Measurements from ENCODE around the gene SPACA5B.
"Not testable (repeated sequence)": the region's sequence is repeated elsewhere in the genome, so short reads cannot be mapped to it uniquely, and the experiment has no call there.

The SPACA5B gene

GRCh38 chrX:48156014-48156413 lies 25.6 kb downstream of the SPACA5B start:
- H3K36me3 Mint-ChIP-seq (ENCODE audit: low read depth): no peaks in the 10 kb centered on the region
- no peaks in the 10 kb centered on the region for H3K9me3 Mint-ChIP-seq
- H3K27me3 Mint-ChIP-seq: no peaks in the 10 kb centered on the region
- no peaks in the 10 kb centered on the region for H3K4me1 Mint-ChIP-seq (ENCODE audit: low read depth)
- H3K4me3 Mint-ChIP-seq: no peak overlapping the region
- no peak overlapping the region for H3K27ac Mint-ChIP-seq

GRCh38 chrX:48165241-48165640 lies 34.8 kb downstream of the SPACA5B start:
- Mint-ChIP-seq H3K27me3 (no peaks in the 10 kb centered on the region), H3K4me1 (ENCODE audit: low read depth) (no peaks in the 10 kb centered on the region), H3K4me3 (no peak overlapping the region), H3K27ac (no peak overlapping the region), H3K9me3 (no peaks in the 10 kb centered on the region), H3K36me3 (ENCODE audit: low read depth) (no peaks in the 10 kb centered on the region)

- H3K36me3 Mint-ChIP-seq (ENCODE audit: low read depth); H3K4me1 Mint-ChIP-seq (ENCODE audit: low read depth); H3K9me3 Mint-ChIP-seq; H3K4me3 Mint-ChIP-seq; H3K27me3 Mint-ChIP-seq; H3K27ac Mint-ChIP-seq: not testable (repeated sequence)
These were observed 35.9 kb downstream of the SPACA5B start for GRCh38 chrX:48166322-48166721.

- Mint-ChIP-seq H3K4me3 (no peak overlapping the region), H3K27me3 (no peaks in the 10 kb centered on the region), H3K36me3 (ENCODE audit: low read depth) (no peaks in the 10 kb centered on the region), H3K9me3 (no peaks in the 10 kb centered on the region), H3K27ac (no peak overlapping the region), H3K4me1 (ENCODE audit: low read depth) (no peaks in the 10 kb centered on the region)
These were observed 49.3 kb downstream of the SPACA5B start for GRCh38 chrX:48179691-48180090.

GRCh38 chrX:48180811-48181210 lies 50.4 kb downstream of the SPACA5B start:
- no peak overlapping the region for H3K27ac Mint-ChIP-seq
- no peaks in the 10 kb centered on the region for H3K4me1 Mint-ChIP-seq (ENCODE audit: low read depth)
- no peaks in the 10 kb centered on the region for H3K9me3 Mint-ChIP-seq
- no peaks in the 10 kb centered on the region for H3K27me3 Mint-ChIP-seq
- no peaks in the 10 kb centered on the region for H3K36me3 Mint-ChIP-seq (ENCODE audit: low read depth)
- H3K4me3 Mint-ChIP-seq: no peak overlapping the region

- not testable (repeated sequence) for H3K4me3 Mint-ChIP-seq; H3K36me3 Mint-ChIP-seq (ENCODE audit: low read depth); H3K4me1 Mint-ChIP-seq (ENCODE audit: low read depth); H3K9me3 Mint-ChIP-seq; H3K27me3 Mint-ChIP-seq; H3K27ac Mint-ChIP-seq
These were observed 51.5 kb downstream of the SPACA5B start for GRCh38 chrX:48181882-48182281.

All from stimulated activated naive CD8-positive, alpha-beta T cell treated with anti-CD3 and anti-CD28 coated beads, Interleukin-15, Interleukin-2, amounts not matched to agents 100 ng/mL and 50 ng/mL, for 24 hours (primary cell).